Esophagus squamous epithelium (tissue), 4 donors: ENCODE data around the gene KCTD18.

Experiments used
- CTCF ChIP-seq, 6 experiments: fragments of 450-650 bp in 4 of 6; fragments of 200-600 bp in 2 of 6; sonication (generic) in 2 of 6; IDR thresholded peaks; one replicate each; pipeline ENCODE4 v1.5.1; 2016 to 2019; ENCODE audit warnings: antibody characterized with exemption in 6 of 6, mild to moderate bottlenecking in 4 of 6, moderate library complexity in 4 of 6
- POLR2A ChIP-seq, 4 donors: fragments of 450-650 bp; IDR thresholded peaks; one replicate each; pipeline ENCODE4 v1.6.1; 2017; ENCODE audit warnings: antibody characterized with exemption in 4 of 4, mild to moderate bottlenecking in 4 of 4, moderate library complexity in 3 of 4

DNA sequence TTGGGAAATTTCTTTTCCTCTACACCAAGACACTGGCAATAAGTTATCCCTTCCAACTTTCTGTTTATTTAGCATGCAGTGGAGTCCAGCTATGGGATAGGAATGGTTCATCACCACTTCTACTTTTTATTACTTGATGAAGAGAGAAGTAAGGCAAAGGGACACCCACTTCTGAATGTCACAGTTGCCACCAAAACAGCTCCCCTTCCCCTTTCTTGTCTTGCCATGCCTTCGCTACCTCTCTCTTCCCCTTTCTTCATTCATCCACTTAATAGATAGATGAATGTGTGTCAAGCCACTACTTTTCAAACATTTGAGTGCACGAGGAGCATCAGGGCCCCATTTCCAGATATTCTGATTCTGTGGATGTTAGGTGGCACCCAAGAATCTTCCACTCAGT is 59.6 kb downstream of the KCTD18 start:
- TF ChIP-seq CTCF (IDR thresholded peaks at IDR 0.05) (no peak), POLR2A (IDR thresholded peaks at IDR 0.05) (no peak)
